Measurements from ENCODE around the gene GTF2H4. TPM values are rescaled to one million over a fixed set of nuclear protein-coding genes. Genes with fewer than 3 reads are reported as not detected.

The GTF2H4 gene
- total RNA-seq, 1 donor from 2014 or later, result 73.0 TPM

GRCh38 chr6:30945281-30945680 is 37.3 kb downstream of the GTF2H4 start:
- Mint-ChIP-seq H3K27ac (no peak overlapping the region), H3K9me3 (ENCODE audit: low read depth) (no peaks in the 10 kb centered on the region), H3K27me3 (peaks cover 19% of the 10 kb centered on the region), H3K4me1 (ENCODE audit: low read depth) (peaks cover 5% of the 10 kb centered on the region), H3K36me3 (ENCODE audit: insufficient read depth) (no peaks in the 10 kb centered on the region), H3K4me3 (ENCODE audit: low read depth) (no peak overlapping the region)
- no peak for TF ChIP-seq CTCF (IDR thresholded peaks at IDR 0.05; ENCODE audit: unreplicated experiment)
- no peak for DNase-seq (ENCODE audit: low spot score, unreplicated experiment)

- TF ChIP-seq CTCF (IDR thresholded peaks at IDR 0.05; ENCODE audit: unreplicated experiment), result no peak
- Mint-ChIP-seq H3K27ac (no peak overlapping the region), H3K4me1 (ENCODE audit: low read depth) (peaks cover 3% of the 10 kb centered on the region), H3K4me3 (ENCODE audit: low read depth) (no peak overlapping the region), H3K9me3 (ENCODE audit: low read depth) (peaks cover 3% of the 10 kb centered on the region), H3K36me3 (ENCODE audit: insufficient read depth) (no peaks in the 10 kb centered on the region), H3K27me3 (peaks cover 31% of the 10 kb centered on the region)
- DNase-seq (ENCODE audit: low spot score, unreplicated experiment), result no peak
Observed at GRCh38 chr6:30947231-30947630, 39.2 kb downstream of the GTF2H4 start.

- Mint-ChIP-seq H3K27me3 (peaks cover 42% of the 10 kb centered on the region), H3K4me1 (ENCODE audit: low read depth) (no peaks in the 10 kb centered on the region), H3K4me3 (ENCODE audit: low read depth) (no peak overlapping the region), H3K36me3 (ENCODE audit: insufficient read depth) (no peaks in the 10 kb centered on the region), H3K27ac (no peak overlapping the region), H3K9me3 (ENCODE audit: low read depth) (peaks cover 3% of the 10 kb centered on the region)
- DNase-seq (ENCODE audit: low spot score, unreplicated experiment), result no peak
- no peak for TF ChIP-seq CTCF (IDR thresholded peaks at IDR 0.05; ENCODE audit: unreplicated experiment)
Observed at GRCh38 chr6:30948811-30949210, 40.8 kb downstream of the GTF2H4 start.

- H3K9me3 Mint-ChIP-seq (ENCODE audit: low read depth), result peaks cover 3% of the 10 kb centered on the region
- H3K4me3 Mint-ChIP-seq (ENCODE audit: low read depth), result no peak overlapping the region
- H3K36me3 Mint-ChIP-seq (ENCODE audit: insufficient read depth), result no peaks in the 10 kb centered on the region
- H3K27ac Mint-ChIP-seq, result no peak overlapping the region
- peaks cover 71% of the 10 kb centered on the region for H3K27me3 Mint-ChIP-seq
- DNase-seq (ENCODE audit: low spot score, unreplicated experiment), result no peak
- TF ChIP-seq CTCF (IDR thresholded peaks at IDR 0.05; ENCODE audit: unreplicated experiment), result no peak
- H3K4me1 Mint-ChIP-seq (ENCODE audit: low read depth), result peaks cover 3% of the 10 kb centered on the region
Observed at GRCh38 chr6:30951907-30952469, 44.0 kb downstream of the GTF2H4 start.

- no peak for DNase-seq (ENCODE audit: low spot score, unreplicated experiment)
- H3K4me1 Mint-ChIP-seq (ENCODE audit: low read depth), result peaks cover 3% of the 10 kb centered on the region
- H3K27ac Mint-ChIP-seq, result no peak overlapping the region
- no peaks in the 10 kb centered on the region for H3K36me3 Mint-ChIP-seq (ENCODE audit: insufficient read depth)
- H3K9me3 Mint-ChIP-seq (ENCODE audit: low read depth), result peaks cover 3% of the 10 kb centered on the region
- no peak for TF ChIP-seq CTCF (IDR thresholded peaks at IDR 0.05; ENCODE audit: unreplicated experiment)
- H3K27me3 Mint-ChIP-seq, result peaks cover 81% of the 10 kb centered on the region
- peak overlapping the region; percentile 67 for H3K4me3 Mint-ChIP-seq (ENCODE audit: low read depth)
Observed at GRCh38 chr6:30954631-30955366, 46.8 kb downstream of the GTF2H4 start.

Measured in progenitor cell of endocrine pancreas (in vitro differentiated cells).